Nephron (organoid): ENCODE data around the gene PCBP3.
A peak's percentile ranks its signal among the peaks of the same experiment; 100 is the strongest.
"Not testable (repeated sequence)": the region's sequence is repeated elsewhere in the genome, so short reads cannot be mapped to it uniquely, and the experiment has no call there.

Source experiments
- H3K27ac Mint-ChIP-seq, 3 experiments: 2 replicates each; pipeline ENCODE4 v1.8.0; 2020; ENCODE audit warnings: mixed read lengths in 3 of 3, mild to moderate bottlenecking in 2 of 3, moderate library complexity in 1 of 3
- H3K27me3 Mint-ChIP-seq: 2 replicates; pipeline ENCODE4 v1.8.0; 2021; ENCODE audit warnings: low read depth, mild to moderate bottlenecking, moderate library complexity, mixed read lengths
- H3K36me3 Mint-ChIP-seq: 2 replicates; pipeline ENCODE4 v1.8.0; 2020; ENCODE audit warnings: low read depth, mixed read lengths
- H3K4me1 Mint-ChIP-seq: 2 replicates; pipeline ENCODE4 v1.8.0; 2020; ENCODE audit warnings: mixed read lengths
- H3K4me3 Mint-ChIP-seq, 3 experiments: 2 replicates each; pipeline ENCODE4 v1.8.0; 2020; ENCODE audit warnings: mild to moderate bottlenecking in 3 of 3, mixed read lengths in 3 of 3, moderate library complexity in 2 of 3
- H3K9me3 Mint-ChIP-seq: 2 replicates; pipeline ENCODE4 v1.8.0; 2020; ENCODE audit warnings: mixed read lengths
- CTCF ChIP-seq, 3 experiments: fragments of 200-600 bp; sonication (generic); IDR thresholded peaks; one replicate each; pipeline ENCODE4 v1.5.0; 2021; ENCODE audit warnings: antibody characterized with exemption in 3 of 3; ENCODE audit not compliant: unreplicated experiment in 3 of 3

The PCBP3 gene

DNA sequence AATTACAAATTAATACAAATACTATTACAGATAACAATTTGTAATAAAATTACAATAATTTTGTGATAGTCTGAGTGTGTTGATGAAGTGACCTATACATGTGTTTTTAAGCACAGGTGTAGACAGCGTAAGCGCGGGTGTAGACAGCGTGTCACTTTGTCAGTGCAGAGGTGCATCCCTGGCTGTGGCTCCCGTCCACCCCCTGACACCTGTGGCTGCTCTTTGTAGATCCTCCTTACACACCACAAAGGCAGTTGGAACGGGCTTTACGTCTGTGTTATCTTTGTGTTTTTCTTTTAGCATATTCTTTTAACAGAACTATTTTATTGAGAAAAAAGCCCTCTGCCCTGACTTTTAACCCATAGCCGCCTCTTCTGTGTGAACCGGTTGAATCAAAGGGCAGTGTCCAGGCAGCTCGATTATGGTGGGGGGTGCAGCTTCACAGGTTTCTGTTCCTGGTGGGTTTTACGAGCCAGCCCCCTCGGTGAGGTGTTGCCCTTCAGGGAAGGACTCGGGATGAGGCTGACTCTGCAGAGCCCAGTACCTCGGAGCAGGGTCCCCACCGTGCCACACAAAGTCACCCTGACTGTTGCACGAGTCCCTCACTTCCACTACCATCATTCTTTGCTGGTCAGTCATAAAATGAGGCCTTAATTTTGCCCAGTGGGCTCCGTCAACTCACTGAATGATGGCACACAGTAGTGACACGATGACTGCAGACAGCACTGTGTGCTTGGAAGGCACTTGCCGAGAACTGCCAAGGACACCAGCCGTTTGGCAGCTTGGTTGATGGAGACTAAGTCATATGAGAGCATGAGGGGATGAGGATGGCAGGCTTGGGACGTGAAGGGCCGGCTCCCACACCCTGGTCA is 251.6 kb downstream of the PCBP3 start:
- no peak for TF ChIP-seq CTCF (IDR thresholded peaks at IDR 0.05; ENCODE audit: unreplicated experiment in 3 of 3)
- peak overlapping the region in 1 of 3 experiments; percentile 76 for H3K27ac Mint-ChIP-seq
- H3K9me3 Mint-ChIP-seq, result no peaks in the 10 kb centered on the region
- H3K27me3 Mint-ChIP-seq, result peaks cover 36% of the 10 kb centered on the region
- H3K4me3 Mint-ChIP-seq, result no peak overlapping the region
- H3K36me3 Mint-ChIP-seq, result no peaks in the 10 kb centered on the region
- peaks cover 18% of the 10 kb centered on the region for H3K4me1 Mint-ChIP-seq

GRCh38 chr21:45895778-45896370 is 252.3 kb downstream of the PCBP3 start:
- peaks cover 10% of the 10 kb centered on the region for H3K4me1 Mint-ChIP-seq
- H3K27ac Mint-ChIP-seq, result no peak overlapping the region
- no peaks in the 10 kb centered on the region for H3K9me3 Mint-ChIP-seq
- H3K36me3 Mint-ChIP-seq, result no peaks in the 10 kb centered on the region
- TF ChIP-seq CTCF (IDR thresholded peaks at IDR 0.05; ENCODE audit: unreplicated experiment in 3 of 3), result no peak
- H3K27me3 Mint-ChIP-seq, result peaks cover 31% of the 10 kb centered on the region
- H3K4me3 Mint-ChIP-seq, result no peak overlapping the region

- H3K27me3 Mint-ChIP-seq, result peaks cover 30% of the 10 kb centered on the region
- not testable (repeated sequence) for H3K36me3 Mint-ChIP-seq, H3K4me1 Mint-ChIP-seq, H3K27ac Mint-ChIP-seq, H3K9me3 Mint-ChIP-seq, H3K4me3 Mint-ChIP-seq
These were observed 252.9 kb downstream of the PCBP3 start for GRCh38 chr21:45896431-45896830.

DNA sequence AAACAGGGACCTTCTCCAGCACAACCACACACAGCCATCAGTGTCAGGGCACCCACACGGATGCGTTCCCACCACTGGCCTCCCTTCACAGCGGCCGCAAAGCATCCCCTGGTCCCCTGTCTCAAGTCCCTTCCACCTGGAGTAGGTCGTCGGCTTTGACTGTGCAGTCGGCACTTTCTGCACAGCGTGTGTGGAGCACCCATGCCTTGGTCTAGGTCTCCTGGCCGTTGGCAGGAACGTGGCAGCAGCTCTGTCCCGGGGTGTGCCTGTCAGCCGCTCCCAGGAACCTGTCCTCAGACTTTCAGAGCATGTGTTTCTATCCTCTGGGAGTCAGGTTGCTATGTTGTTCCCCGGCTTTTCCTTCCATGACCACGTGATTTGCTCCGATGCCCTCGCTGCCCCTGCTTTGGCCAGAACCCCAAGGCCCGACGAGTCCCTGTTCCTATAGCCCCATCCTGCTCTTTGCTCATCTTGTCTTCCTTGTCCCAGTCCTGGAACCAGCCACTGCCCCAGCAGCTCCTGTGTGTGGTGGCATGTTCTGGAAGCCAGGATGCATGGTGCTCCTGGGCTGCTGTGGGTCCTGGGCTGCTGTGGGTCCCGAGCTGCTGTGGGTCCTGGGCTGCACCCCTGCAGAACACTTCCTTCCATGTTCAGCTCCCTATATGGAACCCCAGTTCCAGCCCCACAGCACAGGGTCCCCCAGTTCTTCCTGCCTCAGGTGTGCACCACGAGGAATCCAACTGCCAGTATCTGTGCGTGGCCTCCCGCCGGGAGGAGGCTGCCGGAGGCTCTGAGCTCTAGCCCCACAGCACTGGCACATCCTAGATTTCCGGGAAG is 253.9 kb downstream of the PCBP3 start:
- Mint-ChIP-seq H3K36me3 (no peaks in the 10 kb centered on the region), H3K27me3 (peaks cover 29% of the 10 kb centered on the region), H3K4me3 (no peak overlapping the region), H3K4me1 (peaks cover 7% of the 10 kb centered on the region), H3K9me3 (no peaks in the 10 kb centered on the region), H3K27ac (no peak overlapping the region)
- no peak for TF ChIP-seq CTCF (IDR thresholded peaks at IDR 0.05; ENCODE audit: unreplicated experiment in 3 of 3)

DNA sequence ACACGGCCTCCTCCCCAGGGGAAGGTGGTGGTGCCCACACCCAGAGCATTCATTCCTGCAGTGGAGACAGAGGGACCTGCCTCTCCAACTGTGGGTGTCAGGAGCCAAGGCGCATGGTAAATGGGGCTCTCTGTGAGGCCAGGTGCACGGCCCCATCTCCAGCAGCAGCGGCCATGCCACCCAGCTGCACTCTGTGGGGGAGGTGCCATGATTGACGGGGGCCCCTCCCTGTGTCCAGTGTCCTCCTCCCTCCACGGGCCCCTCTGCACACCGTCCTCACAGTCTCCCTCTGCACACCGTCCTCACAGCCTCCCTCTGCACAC is 254.5 kb downstream of the PCBP3 start:
- Mint-ChIP-seq H3K9me3 (no peaks in the 10 kb centered on the region), H3K4me3 (no peak overlapping the region), H3K27me3 (peaks cover 29% of the 10 kb centered on the region), H3K4me1 (peaks cover 7% of the 10 kb centered on the region), H3K27ac (no peak overlapping the region), H3K36me3 (no peaks in the 10 kb centered on the region)
- TF ChIP-seq CTCF (IDR thresholded peaks at IDR 0.05; ENCODE audit: unreplicated experiment in 3 of 3), result no peak

DNA sequence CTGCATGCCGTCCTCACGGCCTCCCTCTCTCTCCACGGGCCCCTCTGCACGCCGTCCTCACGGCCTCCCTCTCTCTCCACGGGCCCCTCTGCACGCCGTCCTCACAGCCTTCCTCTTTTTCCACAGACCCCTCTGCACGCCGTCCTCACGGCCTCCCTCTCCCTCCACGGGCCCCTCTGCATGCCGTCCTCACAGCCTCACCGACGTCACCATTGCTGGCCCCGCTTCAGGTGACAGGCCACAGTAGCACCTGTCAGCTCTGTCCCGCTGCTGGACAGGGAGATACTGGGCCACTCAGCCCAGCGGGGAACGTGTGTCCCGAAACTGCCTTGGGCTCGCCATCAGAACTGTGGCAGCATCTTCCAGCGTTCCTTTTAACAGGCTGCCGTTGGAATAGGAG is 255.3 kb downstream of the PCBP3 start:
- TF ChIP-seq CTCF (IDR thresholded peaks at IDR 0.05; ENCODE audit: unreplicated experiment in 3 of 3), result no peak
- H3K4me3 Mint-ChIP-seq, result no peak overlapping the region
- peaks cover 8% of the 10 kb centered on the region for H3K4me1 Mint-ChIP-seq
- H3K36me3 Mint-ChIP-seq, result no peaks in the 10 kb centered on the region
- no peak overlapping the region for H3K27ac Mint-ChIP-seq
- H3K27me3 Mint-ChIP-seq, result peaks cover 29% of the 10 kb centered on the region
- H3K9me3 Mint-ChIP-seq, result no peaks in the 10 kb centered on the region
